DMS114 treated with DMSO at 0.1 percent for 48 hours (cell line): ENCODE data around the gene ITGB5.
"Not testable (repeated sequence)": the region's sequence is repeated elsewhere in the genome, so short reads cannot be mapped to it uniquely, and the experiment has no call there.

Experiments
- DNase-seq: peaks from one replicate; lab custom pipeline; 2025; ENCODE audit not compliant: unreplicated experiment; lab: John Stamatoyannopoulos, UW

The ITGB5 gene

GRCh38 chr3:124837730-124838186 lies 49.4 kb downstream of the ITGB5 start:
- DNase-seq = no peak

GRCh38 chr3:124837065-124837464 lies 50.1 kb downstream of the ITGB5 start:
- no peak for DNase-seq

- no peak for DNase-seq
Measured at GRCh38 chr3:124836448-124836847, 50.7 kb downstream of the ITGB5 start.

DNA sequence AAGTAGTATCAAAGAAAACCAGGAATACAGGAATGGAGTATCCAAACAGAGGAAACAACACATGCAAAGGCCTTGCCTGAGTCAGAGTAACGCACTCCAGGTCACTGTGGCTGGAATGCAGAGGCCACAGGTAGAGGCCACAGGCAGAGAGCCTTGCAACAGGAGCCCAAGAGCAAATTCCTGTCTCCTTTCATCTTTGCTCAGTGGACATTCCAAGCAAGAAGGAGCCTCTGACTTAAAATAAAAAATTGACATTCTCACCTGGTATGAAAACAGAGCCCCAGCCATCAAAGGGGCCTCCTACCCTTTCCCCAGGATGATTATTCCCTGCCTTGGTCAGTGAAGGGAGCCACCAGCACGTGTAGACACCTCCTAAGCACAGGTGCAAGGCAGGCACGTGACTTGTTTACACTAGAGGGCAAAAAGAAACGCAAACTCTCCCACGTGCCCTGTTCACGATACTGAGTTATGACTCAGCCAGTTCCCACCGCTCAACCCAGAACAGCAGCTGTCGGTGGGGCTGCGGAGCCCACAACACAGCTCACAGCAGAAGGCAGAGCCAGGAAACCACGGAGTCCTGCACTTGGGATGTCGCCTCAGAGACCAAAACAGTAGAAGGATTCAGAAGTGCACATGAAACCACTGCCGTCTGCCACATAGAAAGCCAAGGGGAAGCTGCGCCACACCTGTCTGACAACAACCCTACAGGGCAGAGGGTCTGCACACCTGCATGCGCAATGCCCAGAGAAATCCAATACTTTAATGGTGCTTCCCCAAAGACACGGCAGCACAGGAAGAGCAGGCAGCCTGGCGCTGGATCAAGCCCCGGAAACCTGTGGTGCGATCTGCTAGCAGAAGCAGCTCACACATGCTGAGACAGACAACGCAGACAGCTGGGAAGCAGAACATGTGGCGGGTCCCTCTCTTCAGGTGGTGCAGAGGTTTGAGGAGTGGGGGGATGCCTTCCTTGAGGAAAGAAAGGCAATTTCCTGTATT lies 52.1 kb downstream of the ITGB5 start:
- no peak for DNase-seq

GRCh38 chr3:124833710-124834332 lies 53.3 kb downstream of the ITGB5 start:
- DNase-seq = no peak

- no peak for DNase-seq
Measured at GRCh38 chr3:124832782-124833709, 54.1 kb downstream of the ITGB5 start.

GRCh38 chr3:124831628-124832199 lies 55.5 kb downstream of the ITGB5 start:
- DNase-seq = no peak

- no peak for DNase-seq
Measured at GRCh38 chr3:124829819-124830554, 57.2 kb downstream of the ITGB5 start.

DNA sequence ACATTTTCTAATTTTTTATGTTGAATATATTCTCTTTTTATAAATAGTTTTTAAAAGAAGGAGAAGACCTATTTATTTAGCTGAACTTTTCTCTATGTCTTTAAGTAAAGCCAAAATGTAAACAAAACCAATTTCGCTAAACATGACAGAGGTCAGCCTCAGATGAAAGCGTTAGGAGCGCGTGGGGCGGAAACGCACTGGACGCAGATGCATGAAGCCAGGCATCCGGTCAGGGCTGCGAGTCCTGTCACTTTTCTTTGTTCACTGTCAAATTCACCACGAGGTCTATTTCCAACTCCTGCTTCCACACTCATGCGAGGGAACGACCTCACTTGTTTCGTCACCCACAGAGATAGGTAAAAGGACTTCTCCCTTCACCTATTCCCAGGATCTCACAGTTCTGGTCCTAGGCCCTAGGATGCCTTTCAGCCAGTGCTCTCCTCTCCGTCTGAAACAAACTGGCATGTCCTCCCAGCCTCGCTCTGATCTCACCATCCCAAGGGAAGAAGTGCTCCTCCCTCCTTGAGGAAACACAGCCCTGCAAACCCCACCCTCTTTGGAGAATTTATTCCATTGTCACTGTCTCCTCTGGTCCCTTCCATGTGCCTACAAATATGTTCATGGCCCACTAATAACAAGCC lies 57.9 kb downstream of the ITGB5 start:
- no peak for DNase-seq

- not testable (repeated sequence) for DNase-seq
Measured at GRCh38 chr3:124827476-124828206, 59.5 kb downstream of the ITGB5 start.

GRCh38 chr3:124826703-124827102 lies 60.5 kb downstream of the ITGB5 start:
- DNase-seq = no peak

DNA sequence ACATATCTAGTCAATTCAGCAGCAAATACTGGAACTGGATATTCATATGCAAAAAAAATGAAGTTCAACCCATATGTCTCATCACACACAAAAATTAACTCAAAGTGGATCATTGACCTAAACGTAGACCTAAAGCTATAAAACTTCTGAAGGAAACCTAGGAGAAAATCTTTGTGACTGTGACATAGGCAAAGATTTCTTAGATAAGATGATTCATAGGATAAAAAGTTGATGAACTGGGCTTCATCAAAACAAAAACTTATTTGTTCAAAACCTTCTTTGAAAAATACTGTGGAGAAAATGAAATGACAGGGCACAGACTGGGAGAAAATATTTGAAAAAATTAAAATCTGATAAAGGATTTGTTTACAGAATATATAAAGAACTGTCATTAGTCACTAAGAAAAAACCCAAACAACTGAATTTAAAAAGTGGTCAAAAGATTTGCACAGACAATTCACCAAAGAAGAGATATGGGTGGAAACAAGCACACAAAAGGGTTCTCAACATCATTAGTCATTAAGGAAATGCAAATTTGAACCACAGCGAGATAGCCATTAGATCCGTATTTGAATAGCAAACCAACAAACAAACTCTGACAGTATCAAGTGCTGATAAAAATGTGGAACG lies 62.8 kb downstream of the ITGB5 start:
- no peak for DNase-seq

DNA sequence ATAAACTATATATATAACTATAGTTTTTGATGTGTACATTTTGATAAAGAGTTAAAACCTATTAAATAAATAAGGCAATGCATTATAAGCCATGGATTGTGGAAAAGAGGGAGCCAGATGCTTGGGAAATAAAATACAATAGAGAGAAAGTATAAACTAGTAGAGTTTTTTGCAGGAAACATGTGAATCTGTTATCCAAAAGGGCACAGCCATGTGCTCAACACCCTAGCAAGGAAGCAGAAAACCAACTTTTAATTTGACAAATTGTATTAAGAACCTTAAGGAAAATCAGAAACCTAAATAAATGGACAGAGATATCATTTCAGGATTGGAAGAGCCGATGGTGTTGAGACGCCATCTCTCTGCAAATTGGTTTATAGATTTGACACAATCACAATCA lies 63.5 kb downstream of the ITGB5 start:
- DNase-seq = no peak

GRCh38 chr3:124823206-124823605 lies 64.0 kb downstream of the ITGB5 start:
- DNase-seq = no peak

DNA sequence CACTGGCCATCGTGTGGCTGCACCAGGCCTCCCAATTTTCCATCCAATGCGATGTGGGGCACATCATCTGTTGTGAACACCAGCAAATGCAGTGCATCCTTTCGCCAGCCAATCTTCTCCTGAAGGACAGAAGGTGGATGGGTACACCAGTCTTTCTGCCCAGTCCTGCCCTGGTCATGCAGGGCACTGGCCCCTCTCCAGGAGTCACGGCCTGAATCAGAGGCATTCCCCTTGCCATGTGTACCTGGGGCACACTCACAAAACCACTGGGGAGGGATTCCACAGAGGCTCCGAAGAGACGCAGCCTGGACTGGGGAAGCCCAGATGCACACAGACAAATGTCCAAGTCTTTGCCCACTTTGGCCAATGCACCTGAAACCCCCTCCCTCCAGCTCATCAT lies 65.8 kb downstream of the ITGB5 start:
- DNase-seq = no peak

GRCh38 chr3:124818398-124819091 lies 68.6 kb downstream of the ITGB5 start:
- DNase-seq = no peak

DNA sequence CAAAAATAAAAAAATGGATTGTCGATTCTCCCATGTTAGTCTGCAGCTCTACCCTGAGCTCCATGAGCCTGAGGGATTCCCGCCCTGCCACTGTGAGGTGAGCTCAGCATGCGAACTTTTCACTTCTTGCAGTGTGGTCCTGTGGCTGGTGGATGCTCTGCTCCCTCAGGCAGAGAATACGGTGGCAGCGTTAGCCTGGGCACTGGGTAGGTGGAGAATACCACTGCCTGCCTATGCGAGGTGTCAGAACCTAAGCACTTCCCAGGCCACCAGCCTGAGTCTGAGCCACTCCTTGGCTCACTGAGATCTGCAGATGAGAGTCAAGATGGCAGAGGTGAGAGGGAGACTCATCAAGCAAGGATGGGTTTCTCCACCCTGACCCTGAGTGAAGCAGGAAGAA lies 70.1 kb downstream of the ITGB5 start:
- no peak for DNase-seq

DNA sequence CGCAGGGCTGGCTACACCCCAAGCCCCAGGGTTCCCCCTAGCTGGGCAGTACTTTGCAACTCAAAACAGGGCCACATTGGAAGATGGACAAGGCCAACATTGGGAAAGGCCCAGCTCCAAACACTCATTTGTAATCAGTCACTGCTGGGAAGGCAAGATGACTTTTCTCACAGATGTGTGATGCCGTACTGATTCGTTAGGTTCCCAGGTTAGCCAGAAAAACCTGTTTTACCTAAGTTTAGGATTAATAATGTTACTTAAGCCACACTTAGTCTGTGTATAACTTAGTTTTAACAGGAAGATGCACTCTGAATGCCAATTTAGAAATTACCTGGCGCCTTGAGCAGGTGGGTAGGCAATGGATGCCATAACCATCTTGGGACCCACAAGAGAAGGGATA lies 71.0 kb downstream of the ITGB5 start:
- DNase-seq = no peak
